Trophoblast cell (in vitro differentiated cells and primary cell): ENCODE measurements around the gene TMBIM1.
A peak's percentile ranks its signal among the peaks of the same experiment; 100 is the strongest.

Source experiments
- DNase-seq, 2 donors: peaks; one replicate each; pipeline ENCODE4 v3.0.0-alpha.2; 2016
- H2AFZ ChIP-seq: 2 replicates; pipeline ENCODE4 v1.6.1; 2013; ENCODE audit warnings: low read length, moderate library complexity, mild to moderate bottlenecking; ENCODE audit not compliant: insufficient read depth, poor library complexity
- H2AK5ac ChIP-seq: 2 replicates; pipeline ENCODE4 v1.6.1; 2013; ENCODE audit warnings: mild to moderate bottlenecking, low read length
- H2BK120ac ChIP-seq: 2 replicates; pipeline ENCODE4 v1.6.1; 2013; ENCODE audit warnings: low read length, mild to moderate bottlenecking, moderate library complexity; ENCODE audit not compliant: insufficient read depth, poor library complexity
- H2BK12ac ChIP-seq: 2 replicates; pipeline ENCODE4 v1.6.1; 2013; ENCODE audit warnings: mild to moderate bottlenecking, low read length, moderate library complexity
- H2BK5ac ChIP-seq: 2 replicates; pipeline ENCODE4 v1.6.1; 2013; ENCODE audit warnings: low read length, low read depth, moderate library complexity, mild to moderate bottlenecking; ENCODE audit not compliant: poor library complexity
- H3K14ac ChIP-seq: 2 replicates; pipeline ENCODE4 v1.6.1; 2013; ENCODE audit warnings: mild to moderate bottlenecking, low read length
- H3K18ac ChIP-seq: 2 replicates; pipeline ENCODE4 v1.6.1; 2013; ENCODE audit warnings: mild to moderate bottlenecking, low read length
- H3K23ac ChIP-seq: 2 replicates; pipeline ENCODE4 v1.6.1; 2013; ENCODE audit warnings: low read length
- H3K27ac ChIP-seq: 2 replicates; pipeline ENCODE4 v1.5.1; 2013; ENCODE audit warnings: low read depth, mild to moderate bottlenecking, inconsistent platforms, low read length, moderate library complexity
- H3K27me3 ChIP-seq: 2 replicates; pipeline ENCODE4 v1.6.1; 2013; ENCODE audit warnings: inconsistent platforms, mild to moderate bottlenecking, low read length, moderate library complexity; ENCODE audit not compliant: insufficient read depth
- H3K36me3 ChIP-seq, 2 experiments: 1 replicate in 1 of 2; 2 replicates in 1 of 2; pipeline ENCODE4 v1.6.1; 2013; ENCODE audit warnings: low read length in 2 of 2, mild to moderate bottlenecking in 2 of 2, moderate library complexity in 1 of 2; ENCODE audit not compliant: insufficient read depth in 2 of 2, control insufficient read depth in 1 of 2
- H3K4ac ChIP-seq: 2 replicates; pipeline ENCODE4 v1.6.1; 2013; ENCODE audit warnings: low read depth, mild to moderate bottlenecking, low read length, moderate library complexity
- H3K4me1 ChIP-seq, 2 experiments: 1 replicate in 1 of 2; 2 replicates in 1 of 2; pipeline ENCODE4 v1.6.1; 2013; ENCODE audit warnings: low read length in 2 of 2, mild to moderate bottlenecking in 2 of 2, moderate library complexity in 1 of 2; ENCODE audit not compliant: insufficient read depth in 2 of 2, control insufficient read depth in 1 of 2
- H3K4me2 ChIP-seq: 2 replicates; pipeline ENCODE4 v1.6.1; 2013; ENCODE audit warnings: inconsistent platforms, mild to moderate bottlenecking, low read length, moderate library complexity
- H3K4me3 ChIP-seq: 2 replicates; pipeline ENCODE4 v1.5.1; 2013; ENCODE audit warnings: mild to moderate bottlenecking, low read depth, low read length, inconsistent platforms
- H3K79me1 ChIP-seq: one replicate; pipeline ENCODE4 v1.6.1; 2013; ENCODE audit warnings: low read length
- H3K79me2 ChIP-seq: 2 replicates; pipeline ENCODE4 v1.6.1; 2013; ENCODE audit warnings: low read length, mild to moderate bottlenecking; ENCODE audit not compliant: control insufficient read depth, insufficient read depth, poor library complexity
- H3K9ac ChIP-seq: 2 replicates; pipeline ENCODE4 v1.6.1; 2013; ENCODE audit warnings: mild to moderate bottlenecking, low read length
- H3K9me3 ChIP-seq: 2 replicates; pipeline ENCODE4 v1.6.1; 2013; ENCODE audit warnings: low read depth, mild to moderate bottlenecking, control low read depth, inconsistent platforms, low read length; ENCODE audit not compliant: insufficient read depth
- H4K12ac ChIP-seq: 2 replicates; pipeline ENCODE4 v1.6.1; 2013; ENCODE audit warnings: low read depth, mild to moderate bottlenecking, low read length, moderate library complexity
- H4K8ac ChIP-seq: 2 replicates; pipeline ENCODE4 v1.6.1; 2013; ENCODE audit warnings: low read depth, mild to moderate bottlenecking, low read length, moderate library complexity
- H4K91ac ChIP-seq: one replicate; pipeline ENCODE4 v1.6.1; 2013; ENCODE audit warnings: low read depth, mild to moderate bottlenecking, low read length, moderate library complexity
- WGBS: extraction: QIAGEN DNeasy Blood & Tissue Kit; methylation state at CpG from one replicate; pipeline ENCODE4 v1.1.7; 2013; ENCODE audit warnings: missing lambda C conversion rate; ENCODE audit not compliant: insufficient read length, insufficient coverage; ENCODE audit errors: extremely low coverage; 5-methylcytosine and 5-hydroxymethylcytosine counted together

Gene TMBIM1

DNA sequence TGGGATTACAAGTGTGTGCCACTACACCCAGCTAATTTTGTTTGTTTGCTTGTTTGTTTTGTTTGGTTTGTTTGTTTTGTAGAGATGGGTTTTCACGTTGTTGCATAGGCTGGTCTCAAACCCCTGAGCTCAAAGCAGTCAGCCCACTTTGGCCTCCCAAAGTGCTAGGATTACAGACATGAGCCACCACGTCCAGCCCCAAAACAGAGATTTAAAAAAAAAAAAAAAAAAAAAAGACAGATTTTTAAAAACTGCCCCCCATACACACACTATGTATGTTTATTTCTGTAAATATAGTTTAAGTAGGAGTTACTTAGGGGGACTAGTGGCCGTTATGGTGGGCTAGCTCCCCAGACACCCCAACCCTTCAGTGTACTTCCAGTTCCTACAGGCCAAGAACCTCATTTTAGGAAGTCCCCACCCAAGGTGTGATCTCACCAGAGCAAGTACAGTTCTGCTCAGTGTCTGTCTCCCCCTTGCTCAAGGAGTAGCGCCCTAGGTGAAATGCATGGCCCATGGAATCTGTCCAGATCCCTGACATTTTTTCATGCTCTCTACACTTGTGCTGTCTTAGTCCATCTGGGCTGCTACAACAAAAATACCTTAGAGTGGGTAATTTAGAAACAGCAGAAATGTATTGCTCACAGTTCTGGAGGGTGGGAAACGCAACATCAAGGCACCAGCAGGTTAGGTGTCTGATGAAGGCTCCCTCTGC is 1.6 kb upstream of the TMBIM1 start:
- H3K79me2 ChIP-seq, result peaks cover 20% of the 10 kb centered on the region
- no CpG with 5 or more reads among the region's 5 CpGs for WGBS
- no peak overlapping the region for H3K23ac ChIP-seq
- peak overlapping the region; percentile 49 for H4K8ac ChIP-seq
- peak overlapping the region; percentile 38 for H3K18ac ChIP-seq
- no peaks in the 10 kb centered on the region for H3K9me3 ChIP-seq
- DNase-seq, result peak; percentile 74 to 86
- H2BK120ac ChIP-seq, result peak overlapping the region; percentile 67
- H3K9ac ChIP-seq, result no peak overlapping the region
- no peak overlapping the region for H3K4ac ChIP-seq
- peak overlapping the region; percentile 45 for H4K91ac ChIP-seq
- H3K27ac ChIP-seq, result peak overlapping the region; percentile 31
- peak overlapping the region; percentile 30 for H3K14ac ChIP-seq
- peaks cover 40 to 49% of the 10 kb centered on the region in 2 experiments for H3K4me1 ChIP-seq
- no peaks in the 10 kb centered on the region for H3K36me3 ChIP-seq
- H3K27me3 ChIP-seq, result no peaks in the 10 kb centered on the region
- H2AK5ac ChIP-seq, result peak overlapping the region; percentile 92
- peak overlapping the region; percentile 82 for H2BK12ac ChIP-seq
- H2AFZ ChIP-seq, result no peak overlapping the region
- H4K12ac ChIP-seq, result no peak overlapping the region
- peaks cover 29% of the 10 kb centered on the region for H3K79me1 ChIP-seq
- H3K4me2 ChIP-seq, result no peak overlapping the region
- H3K4me3 ChIP-seq, result no peak overlapping the region
- peak overlapping the region; percentile 61 for H2BK5ac ChIP-seq

DNA sequence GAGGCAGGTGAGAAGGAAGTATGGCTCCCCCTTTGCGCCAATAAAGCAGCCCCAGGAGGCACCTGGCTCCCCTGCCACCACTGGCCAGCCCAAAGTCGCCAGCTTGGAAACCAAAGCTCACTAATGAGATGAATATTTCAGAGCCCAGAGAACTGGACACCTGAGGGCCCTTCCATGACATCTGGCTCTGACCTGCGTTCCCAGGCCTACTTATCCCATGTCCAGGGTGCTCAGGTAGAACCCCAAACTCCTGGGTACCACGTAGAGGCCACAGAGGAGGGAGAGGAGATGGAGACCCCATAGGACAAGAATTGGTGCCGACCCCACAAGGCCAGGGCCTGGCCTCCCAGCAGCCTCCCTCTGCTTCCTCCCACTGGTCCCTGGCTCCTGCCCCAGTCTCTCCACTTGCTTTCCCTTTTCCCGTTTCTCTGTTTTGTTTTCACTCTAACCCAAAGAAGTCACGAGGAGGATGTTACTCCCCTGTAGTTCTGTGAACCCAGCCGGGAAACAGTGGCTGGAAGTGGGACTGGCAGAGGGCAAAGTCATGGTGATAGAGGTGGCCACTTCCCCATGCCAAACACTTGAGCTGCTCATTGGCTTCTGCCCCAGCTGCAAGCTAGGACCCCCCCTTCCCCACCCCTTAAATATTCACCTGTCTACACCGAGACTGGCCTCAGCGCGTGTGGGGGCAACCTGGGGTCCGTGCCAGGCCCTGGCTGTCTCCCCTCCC is 820 bp downstream of the TMBIM1 start:
- Histone ChIP-seq H2BK120ac (peak overlapping the region; percentile 39), H3K18ac (peak overlapping the region; percentile 88), H4K8ac (peak overlapping the region; percentile 47), H3K79me1 (peaks cover 38% of the 10 kb centered on the region), H2AK5ac (peak overlapping the region; percentile 86), H3K9me3 (no peaks in the 10 kb centered on the region), H3K4me1 (peaks cover 46 to 57% of the 10 kb centered on the region in 2 experiments), H3K23ac (no peak overlapping the region), H3K9ac (peak overlapping the region; percentile 86), H3K27me3 (no peaks in the 10 kb centered on the region), H4K91ac (peak overlapping the region; percentile 83), H2AFZ (peak overlapping the region; percentile 5), H4K12ac (peak overlapping the region; percentile 55), H3K79me2 (peaks cover 22% of the 10 kb centered on the region), H2BK5ac (peak overlapping the region; percentile 81), H3K14ac (peak overlapping the region; percentile 82), H3K4me3 (peak overlapping the region; percentile 77), H3K4ac (peak overlapping the region; percentile 51), H3K4me2 (peak overlapping the region; percentile 71), H3K36me3 (no peaks in the 10 kb centered on the region), H2BK12ac (peak overlapping the region; percentile 46), H3K27ac (peak overlapping the region; percentile 54)
- WGBS, result no CpG with 5 or more reads among the region's 12 CpGs
- no peak for DNase-seq

DNA sequence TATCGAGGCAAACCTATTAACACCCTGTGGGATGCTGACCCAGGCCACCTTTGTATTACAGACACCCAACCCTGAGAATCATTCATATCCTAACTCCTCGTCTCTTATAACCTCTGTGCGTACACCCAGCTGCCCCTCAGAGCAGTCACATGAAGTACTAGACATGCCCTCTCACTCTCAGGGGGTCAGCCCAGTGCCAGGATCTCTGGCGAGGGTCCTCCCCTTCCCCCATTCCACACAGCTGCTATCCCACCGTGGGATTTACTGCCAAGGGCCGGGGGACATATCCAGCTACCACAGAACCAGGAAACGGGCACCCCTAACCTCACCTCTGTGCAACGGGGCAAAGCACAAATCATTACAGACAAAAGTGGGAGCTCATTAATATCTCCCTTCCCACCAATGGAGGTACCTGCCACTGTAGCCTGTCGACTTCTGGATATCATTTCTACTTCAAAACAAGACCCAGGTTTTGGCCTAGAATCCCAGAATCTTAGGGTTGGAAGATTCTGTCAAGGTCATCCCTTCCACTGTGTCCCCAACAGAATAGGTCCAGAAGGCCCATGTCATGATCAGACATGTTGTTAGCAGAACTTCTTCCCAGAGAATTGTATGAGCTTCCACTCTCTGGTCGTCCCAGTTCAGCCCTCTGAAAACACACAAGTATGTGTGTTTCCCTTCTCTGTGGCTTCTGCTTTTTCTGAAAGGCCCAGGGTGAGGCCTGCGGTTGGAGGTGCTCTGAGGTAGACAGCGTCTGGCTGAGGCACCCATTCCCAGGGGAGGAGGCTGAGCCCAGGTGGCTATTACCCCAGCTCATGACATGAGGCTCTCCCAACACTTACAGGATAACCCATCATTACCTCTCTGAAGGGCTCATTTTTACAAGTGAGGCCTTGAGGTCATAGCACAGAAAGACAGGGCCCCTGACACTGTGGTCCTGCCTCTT is 1.7 kb downstream of the TMBIM1 start:
- no peaks in the 10 kb centered on the region for H3K27me3 ChIP-seq
- peak overlapping the region; percentile 86 for H2AK5ac ChIP-seq
- H3K36me3 ChIP-seq, result no peaks in the 10 kb centered on the region
- H3K14ac ChIP-seq, result peak overlapping the region; percentile 41
- DNase-seq, result no peak
- no peak overlapping the region for H3K9ac ChIP-seq
- peak overlapping the region; percentile 51 for H3K4ac ChIP-seq
- no peak overlapping the region for H2AFZ ChIP-seq
- WGBS, result no CpG with 5 or more reads among the region's 12 CpGs
- H2BK5ac ChIP-seq, result peak overlapping the region; percentile 81
- H3K79me1 ChIP-seq, result peaks cover 45% of the 10 kb centered on the region
- H3K79me2 ChIP-seq, result peaks cover 30% of the 10 kb centered on the region
- H3K4me1 ChIP-seq, result peaks cover 55 to 63% of the 10 kb centered on the region in 2 experiments
- no peaks in the 10 kb centered on the region for H3K9me3 ChIP-seq
- no peak overlapping the region for H4K12ac ChIP-seq
- peak overlapping the region; percentile 61 for H4K8ac ChIP-seq
- H3K23ac ChIP-seq, result no peak overlapping the region
- peak overlapping the region; percentile 74 for H2BK120ac ChIP-seq
- H3K27ac ChIP-seq, result peak overlapping the region; percentile 54
- peak overlapping the region; percentile 71 for H3K4me2 ChIP-seq
- peak overlapping the region; percentile 84 for H3K18ac ChIP-seq
- peak overlapping the region; percentile 62 for H4K91ac ChIP-seq
- peak overlapping the region; percentile 46 for H2BK12ac ChIP-seq
- H3K4me3 ChIP-seq, result peak overlapping the region; percentile 9
